Testis (tissue), 2 donors: ENCODE results near the gene SELP.

Source experiments
- CTCF ChIP-seq, 3 experiments: fragments of 450-650 bp in 2 of 3; fragments of 200-600 bp in 1 of 3; sonication (generic) in 1 of 3; IDR thresholded peaks; one replicate each; pipeline ENCODE4 v1.5.1; 2016 to 2019; ENCODE audit warnings: antibody characterized with exemption in 3 of 3, mild to moderate bottlenecking in 2 of 3, moderate library complexity in 1 of 3
- POLR2A ChIP-seq: fragments of 450-650 bp; IDR thresholded peaks from one replicate; pipeline ENCODE4 v1.6.1; 2017; ENCODE audit warnings: antibody characterized with exemption, mild to moderate bottlenecking, moderate library complexity

- TF ChIP-seq CTCF (IDR thresholded peaks at IDR 0.05): no peak
- no peak for TF ChIP-seq POLR2A
These were observed 5.8 kb downstream of the SELP start for GRCh38 chr1:169624122-169624521.
